GM21619 (cell line): ENCODE measurements around the gene SMCHD1.

ENCODE experiments used
- ATAC-seq: cut with Tn5 transposase; IDR thresholded peaks from one replicate; pipeline ENCODE4 v1.9.1; 2021; ENCODE audit not compliant: unreplicated experiment

Gene SMCHD1

DNA sequence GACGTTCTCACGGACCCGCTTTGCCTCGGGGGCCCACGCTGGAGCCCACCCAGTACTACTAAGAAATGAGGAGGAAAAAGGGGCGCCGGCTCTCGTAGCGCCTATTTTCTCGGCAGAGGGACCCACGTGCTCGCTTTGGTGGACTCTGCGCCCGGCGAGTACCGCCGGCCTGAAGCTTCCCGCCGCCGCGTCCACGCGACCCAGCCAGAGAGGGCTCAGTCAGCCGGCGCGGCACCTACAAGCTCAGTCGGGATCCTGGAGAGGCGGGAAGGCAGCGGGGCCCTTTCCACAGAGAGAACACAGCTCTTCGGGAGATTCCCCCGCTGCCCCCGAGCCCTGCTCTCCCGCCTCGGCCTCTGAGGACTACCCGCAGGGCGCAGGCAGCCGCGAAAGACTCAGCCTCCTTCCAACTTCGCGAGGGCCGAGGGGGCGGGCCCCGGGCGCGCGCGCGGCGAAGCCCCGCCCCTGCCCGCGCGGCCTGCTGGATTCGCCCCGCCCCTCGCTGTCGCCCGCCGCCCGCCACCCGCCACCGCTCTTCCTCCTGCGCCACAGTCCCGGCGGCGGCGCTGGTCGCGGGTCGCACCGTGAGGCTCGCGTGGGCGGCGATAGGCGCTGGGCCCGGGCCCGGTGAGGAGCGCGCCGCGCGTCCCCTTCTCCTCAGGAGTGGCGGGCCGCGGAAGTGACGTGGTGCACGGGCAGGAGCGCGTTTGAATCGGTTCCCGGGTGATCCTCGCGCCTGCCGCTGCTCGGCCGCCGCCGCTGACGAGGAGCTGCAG lies at the start of gene SMCHD1:
SMCHD1 (plus strand) TSS at position 549 of the 776 bp plus-strand sequence. CDS start 350 bp downstream, outside the sequence.
- ATAC-seq: peak; percentile 67

DNA sequence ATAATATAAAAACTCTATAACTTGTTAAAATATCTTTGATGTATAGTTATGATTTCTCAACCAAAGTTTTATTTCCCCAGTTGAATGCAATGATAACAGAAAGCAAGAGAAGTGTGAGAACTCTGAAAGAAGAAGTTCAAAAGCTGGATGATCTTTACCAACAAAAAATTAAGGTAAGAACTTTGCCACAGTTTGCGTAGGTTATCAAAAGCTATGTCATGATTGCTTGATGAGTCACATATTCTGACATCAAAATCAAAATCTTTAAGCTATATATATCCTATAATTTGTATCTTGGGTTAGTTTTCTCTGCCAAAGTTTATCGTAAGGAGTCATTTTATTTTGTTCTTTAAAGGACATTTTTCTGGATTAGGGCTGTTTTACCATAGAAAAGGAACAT lies 49.2 kb upstream of the SMCHD1 start:
- no peak for ATAC-seq

DNA sequence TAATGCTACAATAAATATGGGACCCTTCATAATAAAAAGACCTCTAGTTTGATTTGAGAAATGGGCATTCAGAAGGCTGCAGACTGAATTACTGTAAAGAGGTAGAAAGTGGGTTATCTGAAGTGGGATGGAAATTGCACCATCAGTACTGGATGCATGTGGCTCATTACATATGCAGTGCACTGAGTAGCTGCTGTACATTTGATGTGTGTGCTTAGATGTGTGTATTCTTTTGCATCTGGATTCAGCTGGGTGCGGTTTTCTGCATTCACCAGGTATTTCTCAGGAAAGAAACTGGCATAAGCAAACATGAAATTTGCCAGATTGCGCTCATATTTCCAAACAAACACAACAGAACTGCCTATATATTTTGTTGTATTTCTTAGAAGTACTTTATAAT lies 45.9 kb upstream of the SMCHD1 start:
- ATAC-seq: no peak

DNA sequence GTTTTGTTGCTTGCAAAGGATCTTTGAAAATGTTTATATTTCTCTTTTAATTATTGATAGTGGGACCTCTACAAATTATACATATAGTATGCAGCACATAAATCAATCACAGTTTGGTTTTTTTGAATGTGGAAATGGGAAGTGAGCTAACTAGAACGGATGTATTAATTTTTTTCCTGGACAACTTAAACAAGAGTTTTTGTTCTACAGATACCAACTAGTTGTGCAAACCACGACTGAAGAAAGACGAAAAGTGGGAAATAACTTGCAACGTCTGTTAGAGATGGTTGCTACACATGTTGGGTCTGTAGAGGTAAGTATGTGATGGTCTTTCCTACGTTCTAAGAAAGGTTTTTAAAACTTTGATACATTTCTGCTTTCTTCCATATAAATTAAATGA lies 45.0 kb upstream of the SMCHD1 start:
- no peak for ATAC-seq

DNA sequence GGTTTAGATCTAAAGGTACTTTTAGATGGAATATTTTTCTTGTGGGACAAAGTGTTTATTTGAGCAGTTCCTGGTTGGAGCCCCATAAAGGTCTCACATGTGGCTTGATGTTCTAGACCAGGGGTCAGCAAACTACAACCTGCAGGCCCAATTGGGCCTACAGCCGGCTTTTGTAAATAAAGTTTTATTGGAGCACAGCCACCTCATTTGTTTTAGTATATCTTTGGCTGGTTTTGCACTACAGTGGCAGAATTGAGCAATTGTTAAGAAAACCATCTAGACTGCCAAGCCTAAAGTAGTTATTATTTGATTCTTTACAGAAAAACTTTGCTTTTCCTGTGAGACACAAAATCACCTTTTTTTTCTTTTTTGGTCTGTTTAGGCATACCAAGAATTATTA lies 42.5 kb upstream of the SMCHD1 start:
- ATAC-seq: no peak

DNA sequence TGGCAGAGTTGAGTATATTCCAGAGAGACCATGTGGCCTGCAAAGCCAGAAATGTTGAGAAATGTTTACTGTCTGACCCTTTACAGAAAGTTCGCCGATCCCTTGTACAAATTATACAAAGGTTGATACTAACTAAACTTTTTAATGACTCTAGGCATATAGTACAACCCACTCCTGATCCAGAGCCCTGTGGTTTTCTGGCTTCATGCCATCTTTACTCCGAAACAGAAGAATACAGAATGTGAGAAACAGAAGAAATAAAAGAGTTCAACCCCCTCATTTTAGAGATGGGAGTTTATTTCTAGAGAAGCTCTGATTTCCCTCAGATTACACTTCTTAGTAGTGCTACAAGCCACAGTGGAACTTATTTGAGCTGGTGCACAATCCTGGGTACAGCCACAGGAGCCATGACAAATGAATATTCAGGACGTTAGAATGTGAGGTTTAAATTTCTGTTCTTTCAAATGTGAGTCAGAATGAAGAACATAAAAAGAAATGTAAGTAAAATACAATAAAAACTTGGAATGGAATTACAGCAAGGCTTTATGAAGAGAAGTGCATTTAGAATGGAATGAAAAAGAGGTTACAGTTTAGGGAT lies 38.0 kb upstream of the SMCHD1 start:
- ATAC-seq: no peak

DNA sequence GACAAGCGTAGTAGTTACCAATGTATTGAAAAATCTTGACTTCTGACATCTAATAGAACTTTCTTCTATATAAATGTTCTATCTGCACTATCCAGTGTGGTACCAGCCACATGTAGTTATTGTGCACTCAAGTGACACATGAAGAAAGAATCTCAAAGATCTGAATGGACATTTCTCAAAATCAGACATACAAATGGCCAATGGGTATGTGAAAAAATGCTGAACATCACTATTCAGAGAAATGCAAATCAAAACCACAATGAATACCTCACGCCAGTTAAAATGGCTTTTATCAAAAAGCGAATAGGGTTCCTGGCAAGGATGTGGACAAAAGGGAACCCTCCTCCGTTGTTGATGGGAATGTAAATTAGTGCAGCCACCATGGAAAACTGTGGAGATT lies 37.5 kb upstream of the SMCHD1 start:
- no peak for ATAC-seq

DNA sequence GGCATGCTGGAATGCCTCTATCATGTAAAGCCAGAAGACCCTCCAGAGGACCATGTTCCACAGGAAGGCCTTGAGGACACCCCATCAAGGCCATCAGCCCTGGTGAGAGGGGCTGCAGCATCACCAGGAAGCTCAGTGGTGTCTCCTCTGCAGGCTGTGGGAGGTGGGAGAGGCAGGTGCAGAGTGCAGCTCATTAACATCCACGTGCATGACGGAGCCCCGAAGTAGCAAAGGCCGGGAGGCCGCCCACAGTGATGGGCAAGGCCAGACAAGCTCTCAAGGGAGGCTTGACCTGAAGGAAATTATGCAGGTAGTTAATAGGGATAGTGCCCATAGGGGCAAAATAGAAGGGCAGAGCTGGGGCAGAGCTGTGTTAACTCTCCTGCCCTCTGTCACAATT lies 30.3 kb upstream of the SMCHD1 start:
- ATAC-seq: no peak

DNA sequence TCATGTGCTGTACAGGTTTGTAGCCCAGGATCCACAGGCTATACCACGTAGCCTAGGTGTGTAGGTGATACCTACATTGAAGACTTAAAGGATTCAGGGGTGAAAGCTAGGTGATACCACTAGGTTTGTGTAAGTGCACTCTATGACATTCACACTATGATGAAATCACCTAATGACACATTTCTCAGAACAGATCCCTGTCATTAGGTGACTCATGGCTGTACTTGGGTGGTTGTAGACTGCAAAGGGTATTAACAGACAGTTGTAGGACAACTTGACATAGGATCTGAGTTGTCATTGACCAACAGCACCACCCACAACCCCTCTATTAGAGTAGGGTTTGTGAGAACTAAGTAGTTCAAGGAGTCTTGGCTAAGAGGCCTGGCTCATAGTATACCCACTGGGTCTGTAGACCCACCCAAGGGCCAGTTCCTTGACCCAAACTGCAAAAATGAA lies 27.7 kb upstream of the SMCHD1 start:
- no peak for ATAC-seq

DNA sequence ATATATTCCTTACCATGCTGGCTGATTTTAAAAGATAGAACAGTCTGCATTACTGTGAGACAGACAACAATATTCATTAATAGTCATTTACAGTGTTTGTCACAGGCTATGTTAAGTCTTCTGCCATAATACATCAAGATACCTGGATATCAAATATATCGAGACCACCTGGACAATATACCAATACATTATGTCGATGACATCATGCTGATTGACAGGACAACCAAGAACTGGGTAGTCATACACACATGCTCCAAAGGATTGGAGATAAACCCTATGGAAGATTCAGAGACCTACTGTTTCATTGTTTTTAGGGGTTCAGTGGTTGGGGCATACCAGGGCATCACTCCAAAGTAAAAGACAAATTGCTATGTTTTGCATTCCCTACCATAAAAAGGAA lies 26.5 kb upstream of the SMCHD1 start:
- no peak for ATAC-seq

DNA sequence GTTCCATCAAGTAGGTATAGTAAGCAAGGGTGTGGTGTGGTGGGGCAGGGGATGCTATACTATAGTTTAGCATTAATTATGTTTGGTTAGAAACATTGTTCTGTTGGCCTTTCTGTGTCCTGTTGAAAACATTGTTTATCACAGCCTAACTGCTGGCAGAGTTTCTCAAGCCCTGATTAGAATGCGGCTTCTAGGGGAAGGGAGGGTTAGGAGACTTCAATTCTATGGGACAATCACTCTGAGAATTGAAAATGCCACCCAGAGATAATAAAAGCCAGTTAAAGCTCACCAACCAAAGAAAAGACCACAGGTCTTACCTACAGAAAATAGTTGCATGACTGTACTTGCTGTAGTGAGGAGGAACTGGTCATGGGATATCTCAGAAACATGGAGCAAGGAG lies 19.9 kb upstream of the SMCHD1 start:
- ATAC-seq: no peak

DNA sequence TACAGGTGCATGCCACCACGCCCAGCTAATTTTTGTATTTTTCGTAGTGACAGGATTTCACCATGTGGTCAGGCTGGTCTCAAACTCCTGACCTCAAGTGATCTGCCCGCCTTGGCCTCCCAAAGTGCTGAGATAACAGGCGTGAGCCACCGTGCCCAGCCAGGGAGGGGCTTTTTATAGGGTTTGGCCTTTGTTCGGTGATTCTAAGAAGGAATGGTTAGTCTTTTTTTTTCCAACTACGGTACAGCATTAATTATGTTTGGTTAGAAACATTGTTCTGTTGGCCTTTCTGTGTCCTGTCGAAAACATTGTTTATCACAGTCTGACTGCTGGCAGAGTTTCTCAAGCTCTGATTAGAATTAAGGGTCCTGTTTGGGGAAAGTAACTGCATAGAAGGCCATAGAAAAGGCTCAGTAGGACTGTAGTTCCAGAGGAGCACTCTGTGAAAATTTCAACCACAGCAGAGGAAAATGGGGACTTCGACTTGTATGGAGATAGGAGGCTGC lies 19.3 kb upstream of the SMCHD1 start:
- peak; percentile 12 for ATAC-seq

DNA sequence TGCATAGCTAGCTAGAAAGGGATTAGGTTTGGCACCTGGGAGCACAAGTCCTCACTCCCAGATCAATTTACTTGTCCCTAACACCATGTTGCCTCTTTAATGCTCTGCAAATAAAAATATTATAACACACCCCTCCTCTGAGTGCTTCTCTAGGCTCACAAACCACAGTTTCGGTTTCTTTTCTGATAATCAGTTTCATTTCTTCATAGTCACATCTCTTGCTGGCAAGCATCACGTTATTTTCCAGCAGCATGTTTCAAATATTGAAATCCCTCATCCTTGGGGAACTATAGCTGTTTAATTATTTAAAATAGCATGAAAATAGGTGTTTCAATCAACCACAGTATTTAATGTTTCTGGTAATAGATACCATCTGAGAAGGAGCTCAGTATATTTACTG lies 13.9 kb upstream of the SMCHD1 start:
- ATAC-seq: peak; percentile 73

DNA sequence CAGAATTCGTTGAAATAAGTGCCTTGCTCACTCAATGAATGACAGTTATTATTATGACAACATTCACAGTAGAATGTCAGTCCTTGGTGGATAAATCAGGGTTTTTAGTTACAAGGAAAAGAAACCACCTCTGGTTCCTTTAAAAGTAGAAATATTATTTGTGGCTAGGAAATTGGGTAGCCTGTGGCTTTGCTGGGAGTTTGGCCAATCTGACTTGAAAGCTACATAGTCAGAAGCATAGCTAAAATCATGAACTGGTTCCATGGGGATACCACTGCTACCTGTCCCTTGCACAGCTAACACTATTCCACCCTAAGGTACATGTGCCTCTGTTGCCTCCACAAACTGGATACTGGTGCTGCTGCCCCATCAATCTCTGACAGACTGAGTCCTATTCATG lies 12.8 kb upstream of the SMCHD1 start:
- ATAC-seq: no peak

DNA sequence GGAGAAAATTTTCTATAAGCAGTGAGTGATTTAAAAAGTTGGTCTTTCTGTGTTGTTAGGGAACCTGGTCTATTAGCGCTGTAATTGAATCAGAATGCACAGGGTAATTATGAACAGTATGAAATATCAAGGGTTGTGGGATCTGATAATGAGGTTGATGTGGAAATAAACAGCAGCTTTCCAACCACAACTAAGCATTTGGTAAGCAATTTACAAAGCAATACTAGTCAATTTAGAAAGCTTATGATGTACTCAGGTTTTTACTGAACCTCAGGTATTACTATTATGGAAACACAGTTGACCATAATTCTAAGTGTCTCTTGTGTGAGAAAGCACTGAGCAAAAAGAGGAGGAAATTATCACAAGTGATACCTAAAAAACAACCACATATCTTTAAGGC lies 11.0 kb upstream of the SMCHD1 start:
- no peak for ATAC-seq

DNA sequence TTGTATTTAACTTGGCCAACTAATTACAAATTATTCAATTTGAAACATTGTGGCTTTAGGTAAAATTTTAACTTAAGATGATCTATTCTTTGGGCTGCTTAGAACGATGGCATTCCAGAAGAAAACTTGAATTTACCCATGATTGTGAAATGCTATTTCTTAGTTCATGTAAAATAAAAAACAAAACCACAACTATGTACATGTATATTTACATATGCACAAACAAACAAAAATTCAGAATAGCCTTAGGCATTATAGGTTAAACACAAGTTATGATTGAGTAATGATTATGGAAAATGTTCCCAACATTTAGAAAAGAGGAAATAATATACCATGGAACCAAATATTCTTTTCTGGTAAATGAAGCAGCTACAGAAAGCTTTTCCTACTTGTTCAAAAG lies 3.5 kb upstream of the SMCHD1 start:
- ATAC-seq: no peak

DNA sequence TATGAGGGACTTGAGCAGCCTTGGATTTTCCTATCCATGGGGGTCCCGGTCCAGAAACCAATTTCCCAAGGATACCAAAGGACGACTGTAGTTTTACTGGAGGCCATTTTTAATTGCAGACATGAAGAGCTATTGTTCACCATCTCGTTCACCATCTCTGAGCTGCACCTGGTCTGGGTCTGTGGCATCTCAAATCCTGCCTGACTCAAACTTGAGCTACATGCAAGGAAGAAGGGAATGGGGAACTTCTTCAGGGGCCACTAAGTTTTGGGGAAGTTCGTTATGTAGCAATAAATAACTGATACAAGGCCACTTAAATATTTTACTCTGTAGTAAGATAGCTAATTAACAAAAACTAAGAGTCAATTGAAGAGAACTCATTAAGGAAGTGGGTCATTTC lies 2.1 kb upstream of the SMCHD1 start:
- no peak for ATAC-seq

DNA sequence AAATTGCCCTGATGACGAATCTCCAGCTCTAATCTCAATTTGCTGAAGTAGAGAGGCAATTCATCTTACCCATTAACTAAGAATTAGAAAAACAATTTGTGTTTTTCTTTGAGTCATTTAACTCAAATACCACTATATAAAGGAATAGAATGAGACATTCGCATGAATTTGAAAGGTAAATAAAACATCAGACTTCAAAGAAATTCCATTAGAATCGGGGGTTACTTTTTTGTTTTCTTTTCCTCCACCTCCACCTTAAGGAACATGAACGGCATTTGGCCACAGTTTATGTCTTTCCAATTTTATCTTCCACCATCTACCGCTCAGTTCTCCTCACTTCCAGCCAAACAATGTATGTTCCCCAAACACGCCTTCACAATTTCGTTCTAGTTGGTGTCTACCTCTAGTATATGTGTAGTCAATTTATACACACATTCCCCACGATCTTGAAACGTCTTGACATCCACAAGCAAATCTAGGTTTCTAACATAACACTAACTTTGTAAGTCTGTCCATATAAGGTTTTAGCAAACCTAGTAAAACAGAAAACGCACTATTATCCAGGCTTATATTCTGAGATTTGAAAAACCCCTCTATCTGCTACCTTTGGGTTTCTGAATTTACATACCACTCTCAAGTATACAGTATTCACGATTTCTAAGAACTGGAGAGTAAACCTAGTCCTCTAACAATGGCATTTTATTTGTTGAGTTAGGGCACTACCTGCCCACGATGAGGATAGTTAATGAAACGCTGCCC lies 1.2 kb upstream of the SMCHD1 start:
- no peak for ATAC-seq

DNA sequence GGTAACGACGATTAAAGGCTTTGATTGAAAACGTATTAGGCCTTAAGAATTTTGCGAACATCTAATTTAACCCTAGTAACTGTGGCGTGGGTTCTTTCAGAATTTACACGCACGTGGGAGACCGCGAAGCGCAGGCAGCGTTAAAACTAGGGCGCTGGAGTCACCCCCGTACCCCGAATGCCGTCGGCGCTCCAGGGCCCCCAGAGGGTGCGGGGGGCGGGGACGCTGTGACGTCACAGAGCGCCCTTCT lies 673 bp upstream of the SMCHD1 start:
- peak; percentile 30 for ATAC-seq

DNA sequence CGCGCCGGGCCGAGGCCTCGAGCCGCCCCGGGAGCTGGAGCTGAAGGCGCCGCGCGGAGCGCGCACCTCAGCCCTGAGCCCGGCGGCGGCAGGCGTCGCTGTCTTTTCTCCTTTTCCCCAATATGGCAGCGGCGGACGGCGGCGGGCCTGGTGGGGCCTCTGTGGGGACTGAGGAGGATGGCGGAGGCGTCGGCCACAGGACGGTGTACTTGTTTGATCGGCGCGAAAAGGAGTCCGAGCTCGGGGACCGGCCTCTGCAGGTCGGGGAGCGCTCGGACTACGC lies 369 bp downstream of the SMCHD1 start:
- no peak for ATAC-seq

DNA sequence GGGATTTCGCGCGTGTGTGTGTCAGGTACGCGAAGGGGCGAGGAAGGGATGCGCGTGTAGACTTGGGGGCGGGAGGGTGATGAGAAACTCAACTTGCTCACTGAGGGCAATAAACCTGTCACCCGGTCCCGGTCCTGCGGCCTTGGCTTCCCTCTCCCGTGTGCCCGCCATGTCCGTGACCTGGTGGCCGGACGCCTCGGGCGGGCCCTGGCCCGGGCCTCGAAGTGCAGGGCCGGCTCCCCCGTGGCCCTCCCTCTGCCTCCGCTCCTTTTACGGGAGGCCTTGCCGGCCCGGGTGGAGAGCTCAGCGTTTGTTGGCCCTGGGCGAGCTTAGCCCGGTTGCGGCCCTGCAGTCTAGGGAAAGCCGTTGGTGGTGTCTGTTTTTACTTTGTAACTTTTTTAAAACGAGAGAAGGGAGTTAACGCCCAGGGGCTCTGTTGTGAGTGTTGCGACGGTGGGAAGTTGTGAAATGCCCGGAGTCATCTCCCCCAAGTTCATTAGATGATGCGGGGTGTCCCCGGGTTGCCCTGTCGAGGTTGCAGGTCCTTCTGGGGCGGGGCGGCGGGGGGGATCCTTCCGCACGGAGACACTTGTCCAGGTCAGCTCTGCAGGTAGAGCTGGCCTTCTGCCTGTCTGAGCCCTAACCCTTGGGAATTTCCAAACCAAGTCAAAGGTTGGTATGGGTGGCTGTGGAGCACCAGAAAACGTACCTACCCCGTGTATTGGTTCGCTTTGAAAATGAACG lies 883 bp downstream of the SMCHD1 start:
- ATAC-seq: peak; percentile 4
